PC-3 (cell line): Measurements from ENCODE around the gene MYO7A. TPM values are rescaled to one million over a fixed set of nuclear protein-coding genes. Genes with fewer than 3 reads are reported as not detected.

Source experiments
- ATAC-seq: fragments of 200-7000 bp; cut with Tn5 transposase; 2 replicates; pipeline ENCODE4 v1.9.1; 2020; ENCODE audit warnings: mild to moderate bottlenecking, moderate library complexity
- BruUV-seq: library from RNA; stranded (reverse); fragments of 400-500 nt; replicated peaks from 2 replicates; lab custom pipeline; 2021; lab: Mats Ljungman, UMichigan
- CTCF ChIA-PET: fragments of 300-600 bp; sonication (Branson Sonifier 250); formaldehyde crosslinking; loops from one replicate; lab custom pipeline; 2022; ENCODE audit warnings: antibody characterized with exemption; lab: Charles Lee
- POLR2A ChIA-PET: fragments of 300-600 bp; sonication (Branson Sonifier 250); formaldehyde crosslinking; loops from one replicate; lab custom pipeline; 2022; ENCODE audit warnings: antibody characterized with exemption; ENCODE audit not compliant: unreplicated experiment; lab: Charles Lee
- DNase-seq: peaks from one replicate; pipeline ENCODE4 v3.0.0-alpha.2; 2015
- H2AFZ ChIP-seq: fragments of 300-600 bp; sonication (generic); 2 replicates; pipeline ENCODE4 v1.6.0; 2016; ENCODE audit warnings: antibody characterized with exemption, low read length
- H3F3A ChIP-seq: fragments of 300-600 bp; sonication (generic); one replicate; pipeline ENCODE4 v1.6.0; 2017; ENCODE audit warnings: antibody characterized with exemption, low read length, control low read depth, mild to moderate bottlenecking; ENCODE audit not compliant: unreplicated experiment
- H3K27ac ChIP-seq: fragments of 300-600 bp; sonication (generic); 2 replicates; pipeline ENCODE4 v1.5.1; 2016; ENCODE audit warnings: mild to moderate bottlenecking, low read length
- H3K27me3 ChIP-seq: fragments of 300-600 bp; sonication (generic); 2 replicates; pipeline ENCODE4 v1.6.1; 2016; ENCODE audit warnings: low read length, mixed read lengths
- H3K36me3 ChIP-seq: fragments of 300-600 bp; sonication (generic); 2 replicates; pipeline ENCODE4 v1.6.1; 2016; ENCODE audit warnings: low read depth, mixed run types, low read length, mixed read lengths
- H3K4me1 ChIP-seq: fragments of 300-600 bp; sonication (generic); 2 replicates; pipeline ENCODE4 v1.5.1; 2016; ENCODE audit warnings: low read length; ENCODE audit not compliant: insufficient read depth
- H3K4me2 ChIP-seq: fragments of 300-600 bp; sonication (generic); 2 replicates; pipeline ENCODE4 v1.6.0; 2016; ENCODE audit warnings: low read length
- H3K4me3 ChIP-seq: fragments of 300-600 bp; sonication (generic); 2 replicates; pipeline ENCODE4 v1.5.1; 2016; ENCODE audit warnings: mild to moderate bottlenecking, low read length, mixed read lengths
- H3K79me2 ChIP-seq: fragments of 300-600 bp; sonication (generic); 2 replicates; pipeline ENCODE4 v1.6.1; 2017; ENCODE audit warnings: low read length, mixed read lengths
- H3K9ac ChIP-seq: fragments of 300-600 bp; sonication (generic); 2 replicates; pipeline ENCODE4 v1.6.0; 2016; ENCODE audit warnings: mild to moderate bottlenecking, low read length
- H3K9me2 ChIP-seq: fragments of 300-600 bp; sonication (generic); replicated peaks from 2 replicates; pipeline ENCODE4 v1.6.1; 2016; ENCODE audit warnings: mixed run types, low read length, mixed read lengths
- H3K9me3 ChIP-seq: fragments of 300-600 bp; sonication (generic); 2 replicates; pipeline ENCODE4 v1.6.1; 2016; ENCODE audit warnings: low read length, mixed read lengths
- H4K20me1 ChIP-seq: fragments of 300-600 bp; sonication (generic); 2 replicates; pipeline ENCODE4 v1.6.1; 2016; ENCODE audit warnings: low read length, mixed read lengths
- CTCF ChIP-seq: fragments of 300-600 bp; sonication (generic); conservative IDR thresholded peaks from 2 replicates; pipeline ENCODE4 v1.5.1; 2017; ENCODE audit warnings: antibody characterized with exemption, low read depth, mild to moderate bottlenecking, low read length
- EZH2 ChIP-seq: fragments of 300-600 bp; sonication (generic); IDR thresholded peaks from one replicate; pipeline ENCODE4 v1.6.1; 2017; ENCODE audit warnings: antibody characterized with exemption, mild to moderate bottlenecking, low read length; ENCODE audit not compliant: unreplicated experiment
- EZH2phosphoT487 ChIP-seq: fragments of 300-600 bp; sonication (generic); IDR thresholded peaks from 2 replicates; pipeline ENCODE4 v1.6.1; 2018; ENCODE audit warnings: mild to moderate bottlenecking, antibody characterized with exemption, low read length, borderline replicate concordance
- intact Hi-C: fragments of 100-400 bp; cut with micrococcal nuclease; formaldehyde crosslinking; loops from 2 replicates; pipeline ENCODE4 v1.9.0; 2023
- total RNA-seq: library from RNA; depleted of rRNA; stranded (reverse); fragments of >200 nt; gene quantifications from 2 replicates; pipeline ENCODE4 v1.2.3, GENCODE V29; 2014

MYO7A gene
- total RNA-seq, 1 experiment from 2014 or later: 0.66 TPM

- CTCF ChIA-PET: no interaction called here
- H3K4me2 ChIP-seq: no peak overlapping the region
- H2AFZ ChIP-seq: no peak overlapping the region
- peaks cover 3% of the 10 kb centered on the region; the same call in 1 of the 2 replicates for H3K27me3 ChIP-seq
- no peaks in the 10 kb centered on the region for H3K9me3 ChIP-seq
- H3F3A ChIP-seq: no peaks in the 10 kb centered on the region
- no peak overlapping the region for H3K9ac ChIP-seq
- H3K4me1 ChIP-seq: no peaks in the 10 kb centered on the region
- H4K20me1 ChIP-seq: no peaks in the 10 kb centered on the region
- no peaks in the 10 kb centered on the region for H3K9me2 ChIP-seq
- POLR2A ChIA-PET: interaction anchor here (0.6 kb wide), 1 partner anchor 366 kb away, joined by 4 read pairs; no protein-coding TSS in a partner anchor
- no peaks in the 10 kb centered on the region for H3K79me2 ChIP-seq
- intact Hi-C loops: no loop called here
- H3K36me3 ChIP-seq: no peaks in the 10 kb centered on the region
- no peak overlapping the region for H3K27ac ChIP-seq
- no TSS peak for BruUV-seq
- no peak for ATAC-seq
- no peak for TF ChIP-seq EZH2phosphoT487
- TF ChIP-seq CTCF: no peak
- TF ChIP-seq EZH2: no peak
- no peak for DNase-seq
- no peak overlapping the region for H3K4me3 ChIP-seq
Measured at GRCh38 chr11:77223797-77224196, 95.8 kb downstream of the MYO7A start.

GRCh38 chr11:77230878-77231605, 103.0 kb downstream of the MYO7A start:
- H2AFZ ChIP-seq: no peak overlapping the region
- no peak overlapping the region for H3K4me2 ChIP-seq
- H3K79me2 ChIP-seq: no peaks in the 10 kb centered on the region
- POLR2A ChIA-PET: no interaction called here
- no peak for TF ChIP-seq CTCF
- TF ChIP-seq EZH2phosphoT487: no peak
- no peak for TF ChIP-seq EZH2
- intact Hi-C loops: no loop called here
- no peak overlapping the region for H3K4me3 ChIP-seq
- H3K9ac ChIP-seq: no peak overlapping the region
- no peaks in the 10 kb centered on the region for H3F3A ChIP-seq
- H3K36me3 ChIP-seq: no peaks in the 10 kb centered on the region
- no peak overlapping the region for H3K27ac ChIP-seq
- CTCF ChIA-PET: no interaction called here
- no peaks in the 10 kb centered on the region for H3K9me3 ChIP-seq
- no peaks in the 10 kb centered on the region for H4K20me1 ChIP-seq
- no TSS peak for BruUV-seq
- ATAC-seq (no peak), DNase-seq (no peak)
- no peaks in the 10 kb centered on the region; the same call in 1 of the 2 replicates for H3K9me2 ChIP-seq
- no peaks in the 10 kb centered on the region for H3K27me3 ChIP-seq
- no peaks in the 10 kb centered on the region for H3K4me1 ChIP-seq

- CTCF ChIA-PET: no interaction called here
- H3K9me3 ChIP-seq: no peaks in the 10 kb centered on the region
- no peaks in the 10 kb centered on the region for H3K36me3 ChIP-seq
- ATAC-seq: no peak
- H3K4me1 ChIP-seq: peaks cover 4% of the 10 kb centered on the region; the same call in 1 of the 2 replicates
- no peaks in the 10 kb centered on the region; the same call in 1 of the 2 replicates for H3K9me2 ChIP-seq
- no peak overlapping the region for H3K4me3 ChIP-seq
- POLR2A ChIA-PET: no interaction called here
- H3K4me2 ChIP-seq: no peak overlapping the region
- TF ChIP-seq EZH2phosphoT487 (no peak), CTCF (no peak), EZH2 (no peak)
- H3K9ac ChIP-seq: no peak overlapping the region
- BruUV-seq: no TSS peak
- no peak overlapping the region for H2AFZ ChIP-seq
- no peaks in the 10 kb centered on the region for H4K20me1 ChIP-seq
- no peaks in the 10 kb centered on the region for H3F3A ChIP-seq
- intact Hi-C loops: no loop called here
- DNase-seq: no peak
- no peaks in the 10 kb centered on the region for H3K27me3 ChIP-seq
- H3K27ac ChIP-seq: no peak overlapping the region
- no peaks in the 10 kb centered on the region for H3K79me2 ChIP-seq
Measured at GRCh38 chr11:77231800-77232199, 103.8 kb downstream of the MYO7A start.
